ENCODE results near the gene NFKBIA.
"Not testable (repeated sequence)": the region's sequence is repeated elsewhere in the genome, so short reads cannot be mapped to it uniquely, and the experiment has no call there.

GRCh38 chr14:35355235-35355634 lies 49.3 kb downstream of the NFKBIA start:
- TF ChIP-seq CTCF (IDR thresholded peaks at IDR 0.05; ENCODE audit: insufficient read depth, low read length); POLR2AphosphoS5 (IDR thresholded peaks at IDR 0.05; ENCODE audit: low read depth): not testable (repeated sequence)

Measured in HL-60 (cell line).